Astrocyte (in vitro differentiated cells and primary cell): Measurements from ENCODE around the gene BRSK1.

Experiments
- EZH2 ChIP-seq: IDR thresholded peaks from 2 replicates; pipeline ENCODE4 v1.6.1; 2012; ENCODE audit warnings: mild to moderate bottlenecking, low read length, inconsistent platforms; ENCODE audit not compliant: insufficient read depth
- TF ChIP-seq, protein P1 (sequence below): IDR thresholded peaks from 2 replicates; pipeline ENCODE4 v1.5.1; 2011; ENCODE audit warnings: low read depth, mild to moderate bottlenecking, inconsistent platforms, low read length, moderate library complexity; ENCODE audit not compliant: insufficient read depth

DNA sequence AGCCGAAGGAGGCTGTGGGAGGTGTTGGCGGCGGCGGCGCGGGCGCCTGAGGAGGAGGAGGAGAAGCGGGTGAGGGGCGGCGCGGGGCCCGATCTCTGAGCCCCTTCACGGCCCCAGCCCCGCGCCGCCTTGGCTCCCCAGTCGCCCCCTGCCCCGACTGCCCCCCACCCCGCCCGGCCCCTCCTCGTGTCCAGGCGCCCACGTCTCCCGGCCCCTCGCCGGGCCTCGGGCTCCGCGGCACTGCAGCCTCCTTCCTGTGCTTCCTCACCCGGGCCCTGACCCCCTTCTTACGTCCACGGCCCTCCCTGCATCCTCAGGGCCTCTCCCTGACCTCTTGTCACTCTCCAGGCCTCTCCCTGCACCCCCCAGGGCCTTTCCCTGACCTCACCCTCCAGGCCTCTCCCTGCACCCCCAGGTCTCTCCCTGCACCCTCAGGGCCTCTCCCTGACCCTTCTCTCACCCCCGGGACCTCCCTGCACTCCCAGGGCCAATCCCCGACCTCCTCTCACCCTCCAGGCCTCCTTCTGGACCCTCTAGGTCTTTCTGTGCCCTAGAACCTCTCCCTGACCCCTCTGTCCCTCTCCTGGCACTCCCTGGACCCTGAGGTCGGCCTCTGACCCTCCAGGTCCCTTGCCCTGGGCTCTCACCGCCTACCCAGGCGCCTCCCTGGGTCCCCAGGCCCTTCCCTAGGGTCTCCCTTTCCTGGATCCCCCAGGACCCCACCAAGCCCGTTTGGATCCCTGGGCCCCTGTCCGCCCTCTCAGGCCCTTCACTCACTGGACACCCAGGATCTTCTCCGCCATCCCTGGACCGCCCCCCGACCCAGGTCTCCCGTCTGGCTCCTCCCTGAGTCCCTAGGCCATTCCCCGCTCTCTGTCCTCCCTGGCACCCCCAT, 56.3 kb downstream of the BRSK1 start:
- TF ChIP-seq, protein P1, sequence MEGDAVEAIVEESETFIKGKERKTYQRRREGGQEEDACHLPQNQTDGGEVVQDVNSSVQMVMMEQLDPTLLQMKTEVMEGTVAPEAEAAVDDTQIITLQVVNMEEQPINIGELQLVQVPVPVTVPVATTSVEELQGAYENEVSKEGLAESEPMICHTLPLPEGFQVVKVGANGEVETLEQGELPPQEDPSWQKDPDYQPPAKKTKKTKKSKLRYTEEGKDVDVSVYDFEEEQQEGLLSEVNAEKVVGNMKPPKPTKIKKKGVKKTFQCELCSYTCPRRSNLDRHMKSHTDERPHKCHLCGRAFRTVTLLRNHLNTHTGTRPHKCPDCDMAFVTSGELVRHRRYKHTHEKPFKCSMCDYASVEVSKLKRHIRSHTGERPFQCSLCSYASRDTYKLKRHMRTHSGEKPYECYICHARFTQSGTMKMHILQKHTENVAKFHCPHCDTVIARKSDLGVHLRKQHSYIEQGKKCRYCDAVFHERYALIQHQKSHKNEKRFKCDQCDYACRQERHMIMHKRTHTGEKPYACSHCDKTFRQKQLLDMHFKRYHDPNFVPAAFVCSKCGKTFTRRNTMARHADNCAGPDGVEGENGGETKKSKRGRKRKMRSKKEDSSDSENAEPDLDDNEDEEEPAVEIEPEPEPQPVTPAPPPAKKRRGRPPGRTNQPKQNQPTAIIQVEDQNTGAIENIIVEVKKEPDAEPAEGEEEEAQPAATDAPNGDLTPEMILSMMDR = no peak
- no peak for TF ChIP-seq EZH2
